GM18520 (cell line): ENCODE results near the gene PKNOX1.
"Not testable (repeated sequence)": the region's sequence is repeated elsewhere in the genome, so short reads cannot be mapped to it uniquely, and the experiment has no call there.

Experiments used
- ATAC-seq: cut with Tn5 transposase; IDR thresholded peaks from one replicate; pipeline ENCODE4 v1.9.1; 2021; ENCODE audit not compliant: unreplicated experiment

PKNOX1 gene

GRCh38 chr21:42949094-42949755, 25.1 kb upstream of the PKNOX1 start:
- not testable (repeated sequence) for ATAC-seq

- not testable (repeated sequence) for ATAC-seq
Observed at GRCh38 chr21:42951193-42951592, 23.2 kb upstream of the PKNOX1 start.

GRCh38 chr21:42956824-42957630, 17.3 kb upstream of the PKNOX1 start:
- ATAC-seq: no peak

GRCh38 chr21:42958122-42958521, 16.2 kb upstream of the PKNOX1 start:
- not testable (repeated sequence) for ATAC-seq

- ATAC-seq: no peak
Observed at GRCh38 chr21:42959728-42960127, 14.6 kb upstream of the PKNOX1 start.

- no peak for ATAC-seq
Observed at GRCh38 chr21:42962380-42963007, 11.9 kb upstream of the PKNOX1 start.

- no peak for ATAC-seq
Observed at GRCh38 chr21:42964086-42964485, 10.3 kb upstream of the PKNOX1 start.

GRCh38 chr21:42964546-42965210, 9.7 kb upstream of the PKNOX1 start:
- no peak for ATAC-seq

GRCh38 chr21:42965211-42965560, 9.2 kb upstream of the PKNOX1 start:
- no peak for ATAC-seq

GRCh38 chr21:42967616-42968015, 6.7 kb upstream of the PKNOX1 start:
- not testable (repeated sequence) for ATAC-seq

- no peak for ATAC-seq
Observed at GRCh38 chr21:42969193-42969600, 5.2 kb upstream of the PKNOX1 start.

GRCh38 chr21:42970946-42971653, 3.3 kb upstream of the PKNOX1 start:
- ATAC-seq: no peak

- no peak for ATAC-seq
Observed at GRCh38 chr21:42971897-42972275, 2.5 kb upstream of the PKNOX1 start.

- ATAC-seq: no peak
Observed at GRCh38 chr21:42973309-42973990, 912 bp upstream of the PKNOX1 start.

- ATAC-seq: peak; percentile 18
Observed at GRCh38 chr21:42974832-42975820, 764 bp downstream of the PKNOX1 start.

GRCh38 chr21:42975886-42976608, 1.7 kb downstream of the PKNOX1 start:
- no peak for ATAC-seq

GRCh38 chr21:42980312-42981213, 6.2 kb downstream of the PKNOX1 start:
- no peak for ATAC-seq

- ATAC-seq: no peak
Observed at GRCh38 chr21:42981214-42981523, 6.8 kb downstream of the PKNOX1 start.
